DMS153 treated with DMSO at 0.1 percent for 48 hours (cell line): ENCODE results near the gene C6orf58.
A peak's percentile ranks its signal among the peaks of the same experiment; 100 is the strongest.
"Not testable (repeated sequence)": the region's sequence is repeated elsewhere in the genome, so short reads cannot be mapped to it uniquely, and the experiment has no call there.

Experiments used
- DNase-seq: peaks from one replicate; lab custom pipeline; 2025; ENCODE audit not compliant: unreplicated experiment; lab: John Stamatoyannopoulos, UW

Gene C6orf58

DNA sequence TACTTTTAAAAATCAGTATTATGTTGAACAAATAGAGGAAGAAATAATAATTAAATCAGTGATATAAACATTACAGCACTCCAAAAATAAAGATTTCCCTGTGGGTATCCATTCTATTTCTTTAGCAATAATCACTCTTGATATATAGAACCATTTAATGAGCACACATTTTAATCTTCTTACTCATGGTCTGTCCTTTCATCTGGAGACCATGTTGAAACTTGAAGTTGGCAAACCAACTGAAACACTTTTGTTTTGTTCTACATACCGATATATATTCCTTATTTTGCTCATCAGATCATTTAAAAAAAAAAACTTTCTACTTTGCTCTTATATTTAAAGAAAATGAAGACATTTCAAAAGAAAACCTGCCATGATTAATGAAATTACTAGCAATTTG, 13.4 kb downstream of the C6orf58 start:
- DNase-seq = no peak

DNA sequence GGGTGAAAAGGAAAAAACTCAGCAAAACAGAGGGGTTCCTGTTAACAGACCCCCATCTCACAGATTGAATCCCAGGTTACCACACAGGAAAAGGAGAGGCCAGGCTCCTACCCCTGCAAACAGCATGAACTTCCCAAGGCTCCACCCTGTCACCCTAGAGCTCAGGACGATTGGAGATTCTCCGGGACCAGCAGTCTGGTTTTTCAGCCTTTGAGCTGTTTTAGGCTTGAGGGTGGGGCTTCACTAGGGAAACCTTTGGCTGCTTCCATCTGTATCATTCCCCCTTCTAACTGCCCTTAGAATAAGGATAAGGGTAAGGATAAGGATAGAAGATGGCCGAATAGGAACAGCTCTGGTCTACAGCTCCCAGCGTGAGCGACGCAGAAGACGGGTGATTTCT, 16.0 kb downstream of the C6orf58 start:
- DNase-seq = no peak

DNA sequence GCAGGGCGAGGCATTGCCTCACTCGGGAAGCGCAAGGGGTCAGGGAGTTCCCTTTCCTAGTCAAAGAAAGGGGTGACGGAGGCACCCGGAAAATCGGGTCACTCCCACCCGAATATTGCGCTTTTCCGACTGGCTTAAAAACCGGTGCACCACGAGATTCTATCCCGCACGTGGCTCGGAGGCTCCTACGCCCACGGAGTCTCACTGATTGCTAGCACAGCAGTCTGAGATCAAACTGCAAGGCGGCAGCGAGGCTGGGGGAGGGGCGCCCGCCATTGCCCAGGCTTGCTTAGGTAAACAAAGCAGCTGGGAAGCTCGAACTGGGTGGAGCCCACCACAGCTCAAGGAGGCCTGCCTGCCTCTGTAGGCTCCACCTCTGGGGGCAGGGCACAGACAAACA, 16.5 kb downstream of the C6orf58 start:
- DNase-seq = not testable (repeated sequence)

DNA sequence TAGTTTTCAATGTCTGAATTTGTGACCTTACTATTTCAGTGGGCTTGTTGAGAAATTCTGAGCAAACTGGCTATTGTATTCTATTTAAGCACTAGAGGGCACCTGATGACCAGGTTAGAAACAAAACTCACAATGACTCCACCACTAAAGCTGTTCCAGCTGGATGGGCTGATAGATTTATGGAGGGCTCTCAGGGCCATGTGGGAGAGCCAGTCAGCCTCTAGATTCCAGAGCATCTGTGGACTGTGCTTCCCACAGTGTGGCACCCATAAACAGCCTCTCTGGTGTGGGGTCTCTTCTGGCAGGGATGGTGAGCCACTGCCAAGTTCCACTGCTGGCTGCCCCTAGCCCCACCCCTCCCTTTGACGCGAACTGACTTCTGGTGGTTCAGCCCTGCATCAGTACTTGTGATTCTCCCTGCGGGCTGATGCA, 29.2 kb downstream of the C6orf58 start:
- DNase-seq = peak; percentile 36

DNA sequence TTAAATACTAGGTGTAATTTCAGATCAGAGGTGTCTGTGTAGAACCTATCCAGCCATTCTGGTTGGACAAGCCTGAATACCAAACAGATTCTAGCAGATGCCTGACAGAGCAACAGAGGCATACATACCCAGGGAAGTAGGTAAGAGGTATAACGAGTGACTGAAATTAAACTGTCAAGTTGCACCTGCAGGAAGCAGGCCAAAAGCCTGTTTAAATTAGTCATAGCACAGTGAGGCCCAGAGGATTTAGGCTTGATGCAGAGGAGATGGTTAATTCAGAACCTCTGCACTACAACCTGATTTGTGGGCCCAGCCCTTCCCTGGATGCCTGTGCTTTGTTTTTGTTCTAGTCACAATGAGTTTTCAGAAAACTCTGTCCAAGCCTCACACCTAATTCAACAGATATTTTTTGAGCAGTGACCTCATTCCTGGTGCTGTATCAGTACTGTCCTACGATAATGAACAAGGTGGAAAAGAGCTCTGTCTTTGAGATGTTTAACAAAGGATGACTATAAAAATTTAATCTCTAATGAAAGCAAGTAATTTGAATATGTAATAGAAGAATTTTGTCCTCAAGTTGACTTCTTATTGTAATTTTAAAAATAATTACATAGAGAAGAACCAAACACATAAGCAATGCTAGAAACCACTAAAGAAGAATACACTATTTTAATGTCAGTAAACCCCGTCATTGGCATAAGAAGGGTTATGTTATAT, 31.7 kb downstream of the C6orf58 start:
- DNase-seq = no peak

DNA sequence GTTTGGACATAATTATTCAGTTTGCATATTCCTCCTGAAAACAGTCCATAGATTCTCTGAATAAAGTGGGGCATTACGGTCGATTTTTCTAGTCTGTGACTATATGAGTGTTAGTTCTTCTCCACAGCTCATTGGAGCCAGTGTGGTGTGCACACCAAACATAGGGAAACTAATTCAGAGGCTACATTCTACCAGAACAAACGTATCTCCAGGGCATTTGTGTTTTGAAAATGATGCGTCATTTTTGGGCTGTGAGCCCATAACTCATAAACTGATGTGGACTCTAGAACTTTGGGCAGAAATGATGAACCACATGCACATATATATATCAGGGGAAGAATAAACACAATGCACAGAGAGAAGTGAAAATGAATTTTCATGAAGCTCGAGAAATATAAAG, 41.8 kb downstream of the C6orf58 start:
- DNase-seq = no peak

DNA sequence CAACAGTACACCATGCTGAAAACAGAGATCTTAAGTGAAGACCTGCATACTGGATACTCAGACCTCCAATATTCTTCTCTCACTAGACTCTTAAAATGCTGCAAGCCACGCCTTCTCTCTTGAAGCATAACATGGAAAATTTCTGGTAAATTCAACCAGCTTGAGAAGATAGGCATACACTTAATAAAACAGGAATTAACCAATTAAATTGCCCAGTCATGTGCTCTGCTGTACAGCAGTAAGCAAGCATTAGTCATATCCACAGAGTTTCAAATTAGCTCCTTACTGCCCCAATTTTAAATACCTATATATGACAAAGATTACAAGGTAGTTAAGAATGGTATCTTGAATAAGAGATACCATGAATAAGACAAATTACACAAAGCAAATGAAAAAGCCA, 53.8 kb downstream of the C6orf58 start:
- DNase-seq = no peak

DNA sequence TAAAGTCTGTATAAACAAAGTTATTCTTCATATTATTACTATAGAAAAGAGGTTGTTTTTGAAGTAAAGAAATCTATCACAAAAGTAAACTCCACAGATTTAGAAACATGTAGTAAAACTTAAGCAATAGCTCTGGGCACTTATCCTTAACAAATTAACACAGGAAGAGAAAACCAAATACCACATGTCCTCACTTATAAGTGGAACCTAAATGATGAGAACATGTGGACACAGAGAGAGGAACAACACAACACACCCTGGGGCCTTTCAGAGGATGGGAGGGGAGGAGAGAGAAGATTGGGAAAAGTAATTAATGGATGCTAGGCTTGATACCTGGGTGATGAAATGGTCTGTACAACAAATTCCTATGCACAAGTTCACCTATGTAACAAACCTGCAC, 57.2 kb downstream of the C6orf58 start:
- no peak for DNase-seq

DNA sequence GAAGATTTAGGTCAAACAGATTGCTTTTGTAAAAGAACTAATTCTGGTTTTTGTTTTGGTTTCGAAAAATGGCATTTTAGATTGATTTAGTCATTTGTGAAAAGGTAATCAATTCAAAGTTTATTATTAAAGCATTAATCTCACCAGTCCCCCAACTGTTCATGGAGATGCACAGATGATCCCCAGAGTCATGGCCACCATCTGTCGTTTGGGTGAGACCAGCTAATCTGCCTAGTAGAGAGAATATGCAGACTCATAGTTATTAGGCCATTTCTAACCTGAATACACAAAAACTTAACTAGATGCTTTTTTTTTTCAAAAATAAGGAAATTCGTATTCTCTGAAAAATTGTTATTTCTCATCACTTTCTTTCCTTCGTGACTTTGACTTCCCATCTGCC, 58.1 kb downstream of the C6orf58 start:
- DNase-seq = no peak

DNA sequence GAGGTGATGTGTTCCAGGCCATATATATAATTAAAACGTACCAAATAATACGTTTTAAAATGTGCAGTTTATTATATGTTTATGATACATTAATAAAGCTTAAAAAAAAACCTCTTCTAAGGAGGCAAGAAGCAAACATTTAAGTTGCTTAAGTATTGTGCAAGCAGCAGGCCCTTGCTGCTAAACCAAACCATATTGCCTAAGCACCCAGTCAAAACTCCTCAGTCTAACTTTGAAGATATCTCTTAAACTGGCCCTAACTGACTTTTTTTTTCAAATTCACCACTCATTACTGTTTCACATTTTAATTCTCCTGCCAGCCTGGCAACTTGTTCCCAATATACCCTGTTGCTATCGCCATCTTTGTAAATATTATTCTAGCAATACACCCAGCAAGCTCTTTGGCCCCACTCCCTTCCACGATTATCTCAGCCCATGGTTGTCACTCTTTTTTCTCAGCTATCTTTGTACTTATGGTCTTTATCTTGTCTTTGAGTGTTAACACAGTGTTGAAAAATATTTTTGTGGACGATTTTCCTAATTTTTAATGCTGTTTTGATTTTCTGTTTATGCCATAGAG, 60.9 kb downstream of the C6orf58 start:
- no peak for DNase-seq
